Thoracic aorta (tissue), 2 donors: ENCODE measurements around the gene RNU1-4. TPM values are rescaled to one million over a fixed set of nuclear protein-coding genes. Genes with fewer than 3 reads are reported as not detected.
"Not testable (repeated sequence)": the region's sequence is repeated elsewhere in the genome, so short reads cannot be mapped to it uniquely, and the experiment has no call there.

Source experiments
- ATAC-seq: fragments of 150-250 bp; one replicate; pipeline ENCODE4 v1.8.0; 2017; ENCODE audit warnings: low read depth; ENCODE audit not compliant: insufficient number of reproducible peaks, low FRiP score
- DNase-seq: peaks from one replicate; pipeline ENCODE4 v3.0.0-alpha.2; 2020; ENCODE audit warnings: low spot score
- H3K27ac ChIP-seq, 2 donors: fragments of 200-600 bp; sonication (generic); 1 replicate in 1 of 2; 2 replicates in 1 of 2; pipeline ENCODE4 v1.5.1; 2016; ENCODE audit warnings: mild to moderate bottlenecking in 2 of 2, moderate library complexity in 2 of 2
- H3K27me3 ChIP-seq: fragments of 200-600 bp; sonication (generic); replicated peaks from 2 replicates; pipeline ENCODE4 v1.6.0; 2016; ENCODE audit warnings: mild to moderate bottlenecking; ENCODE audit not compliant: insufficient read depth
- H3K36me3 ChIP-seq: fragments of 200-600 bp; sonication (generic); one replicate; pipeline ENCODE4 v1.5.1; 2016
- H3K4me1 ChIP-seq, 2 donors: fragments of 200-600 bp; sonication (generic); 1 replicate in 1 of 2; 2 replicates in 1 of 2; pipeline versions ENCODE4 v1.5.1 to v1.6.0; 2016; ENCODE audit warnings: low read depth in 2 of 2, mild to moderate bottlenecking in 1 of 2; ENCODE audit not compliant: control insufficient read depth in 1 of 2
- H3K4me3 ChIP-seq: fragments of 200-600 bp; sonication (generic); 2 replicates; pipeline ENCODE4 v1.5.1; 2016; ENCODE audit warnings: mild to moderate bottlenecking
- H3K9me3 ChIP-seq: fragments of 200-600 bp; sonication (generic); 2 replicates; pipeline ENCODE4 v1.5.1; 2016
- total RNA-seq, 2 donors: library from RNA; depleted of rRNA; stranded (reverse); fragments of >200 nt; gene quantifications; one replicate each; pipeline versions ENCODE4 v1.1.0 to v1.2.3, GENCODE V29; 2016
- TF ChIP-seq, protein P1 (sequence below): fragments of 200-600 bp; sonication (generic); IDR thresholded peaks from one replicate; pipeline ENCODE4 v1.5.1; 2019; ENCODE audit warnings: antibody characterized with exemption

Gene RNU1-4
- total RNA-seq, 2 donors from 2014 or later: under 0.01 TPM

DNA sequence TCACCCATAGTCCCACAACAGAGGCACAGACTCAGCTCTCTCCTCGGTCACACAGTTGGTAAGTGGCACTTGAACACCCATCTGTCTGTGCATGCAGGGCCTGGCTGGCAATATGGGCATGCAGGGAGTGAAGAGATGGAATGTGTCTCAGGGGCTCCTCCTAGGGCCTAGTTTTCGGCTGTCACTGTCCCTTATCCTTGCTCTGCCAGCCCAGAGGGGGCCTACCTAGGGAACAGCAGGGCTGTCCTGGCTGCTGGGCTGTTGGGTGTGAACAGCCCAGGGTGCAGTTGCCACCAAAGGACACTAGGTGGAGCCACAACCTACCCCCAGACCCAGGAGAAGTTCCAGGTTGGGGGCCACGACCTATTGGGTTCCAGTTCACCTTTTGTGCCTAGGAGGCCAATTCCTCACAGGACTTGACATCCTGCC is 30.6 kb upstream of the RNU1-4 start:
- H3K27me3 ChIP-seq, H3K36me3 ChIP-seq, ATAC-seq, H3K9me3 ChIP-seq, H3K4me3 ChIP-seq, DNase-seq, H3K4me1 ChIP-seq, H3K27ac ChIP-seq: not testable (repeated sequence)
- TF ChIP-seq, protein P1, sequence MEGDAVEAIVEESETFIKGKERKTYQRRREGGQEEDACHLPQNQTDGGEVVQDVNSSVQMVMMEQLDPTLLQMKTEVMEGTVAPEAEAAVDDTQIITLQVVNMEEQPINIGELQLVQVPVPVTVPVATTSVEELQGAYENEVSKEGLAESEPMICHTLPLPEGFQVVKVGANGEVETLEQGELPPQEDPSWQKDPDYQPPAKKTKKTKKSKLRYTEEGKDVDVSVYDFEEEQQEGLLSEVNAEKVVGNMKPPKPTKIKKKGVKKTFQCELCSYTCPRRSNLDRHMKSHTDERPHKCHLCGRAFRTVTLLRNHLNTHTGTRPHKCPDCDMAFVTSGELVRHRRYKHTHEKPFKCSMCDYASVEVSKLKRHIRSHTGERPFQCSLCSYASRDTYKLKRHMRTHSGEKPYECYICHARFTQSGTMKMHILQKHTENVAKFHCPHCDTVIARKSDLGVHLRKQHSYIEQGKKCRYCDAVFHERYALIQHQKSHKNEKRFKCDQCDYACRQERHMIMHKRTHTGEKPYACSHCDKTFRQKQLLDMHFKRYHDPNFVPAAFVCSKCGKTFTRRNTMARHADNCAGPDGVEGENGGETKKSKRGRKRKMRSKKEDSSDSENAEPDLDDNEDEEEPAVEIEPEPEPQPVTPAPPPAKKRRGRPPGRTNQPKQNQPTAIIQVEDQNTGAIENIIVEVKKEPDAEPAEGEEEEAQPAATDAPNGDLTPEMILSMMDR: peak; percentile 26

DNA sequence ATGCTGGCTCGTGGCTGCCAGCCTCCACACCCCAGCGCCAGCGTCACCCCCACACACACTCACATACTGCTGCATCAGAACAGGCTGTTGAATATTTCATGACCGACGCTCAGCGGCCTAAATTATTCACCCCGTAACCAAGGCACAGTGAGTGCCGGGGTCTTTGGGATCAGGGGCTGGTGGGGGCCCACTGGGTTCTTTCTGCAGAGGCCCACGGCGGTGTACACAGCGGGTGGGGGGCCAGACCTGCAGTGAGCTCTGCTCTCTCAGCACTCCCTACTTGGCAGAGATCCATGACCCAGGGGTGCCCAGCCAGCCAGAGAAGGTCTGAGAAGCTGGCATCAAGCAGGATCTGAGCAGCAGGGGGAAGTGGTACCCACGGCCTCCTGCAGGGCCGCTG is 29.7 kb upstream of the RNU1-4 start:
- not testable (repeated sequence) for H3K4me3 ChIP-seq, H3K27me3 ChIP-seq, H3K27ac ChIP-seq, H3K36me3 ChIP-seq, DNase-seq, H3K4me1 ChIP-seq, H3K9me3 ChIP-seq, ATAC-seq

DNA sequence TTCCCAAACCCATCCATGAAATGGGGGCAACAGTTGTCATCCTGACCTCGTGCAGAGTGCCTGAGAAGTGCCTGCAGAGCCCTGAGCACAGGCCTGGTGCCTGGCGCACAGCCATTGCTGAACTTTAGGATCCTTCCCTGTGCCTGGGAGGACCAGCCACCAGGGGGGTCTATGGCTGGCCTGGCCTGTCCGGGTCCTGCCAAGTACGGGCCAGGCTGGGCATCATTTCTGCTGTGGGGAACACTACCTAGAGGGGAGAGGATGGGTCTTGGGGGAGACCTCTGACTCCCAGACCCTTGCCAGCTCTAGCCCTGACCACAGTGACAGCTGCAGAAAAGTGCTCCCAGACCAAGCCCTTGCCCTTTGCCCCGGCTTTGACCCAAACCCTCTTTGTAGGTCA is 28.2 kb upstream of the RNU1-4 start:
- not testable (repeated sequence) for DNase-seq

DNA sequence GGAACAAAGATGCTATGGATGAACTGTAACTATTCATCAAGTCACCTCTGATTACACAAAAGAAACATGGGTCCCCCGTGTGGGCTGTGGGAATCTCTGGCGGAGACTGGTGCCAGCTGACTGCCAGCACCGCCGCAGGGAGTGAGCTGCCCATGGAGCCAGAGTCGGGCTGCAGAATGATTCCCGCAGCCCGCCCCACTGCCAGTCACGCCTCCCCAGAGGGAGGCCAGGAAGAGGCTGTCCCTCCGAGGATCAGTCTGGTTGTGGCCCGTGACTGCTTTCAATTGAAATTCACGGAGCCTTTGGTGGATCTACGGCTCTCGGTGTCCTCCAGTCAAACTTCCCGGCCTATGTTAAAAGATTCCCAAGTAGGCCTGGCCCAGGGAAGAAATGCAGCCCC is 27.7 kb upstream of the RNU1-4 start:
- not testable (repeated sequence) for DNase-seq, H3K4me3 ChIP-seq, H3K36me3 ChIP-seq, H3K27me3 ChIP-seq, ATAC-seq, H3K4me1 ChIP-seq, H3K27ac ChIP-seq, H3K9me3 ChIP-seq

More for the DNA sequence above, 28.2 kb upstream of the RNU1-4 start:
- H3K4me1 ChIP-seq, H3K9me3 ChIP-seq, H3K27ac ChIP-seq, H3K36me3 ChIP-seq, H3K27me3 ChIP-seq, H3K4me3 ChIP-seq, ATAC-seq: not testable (repeated sequence)

DNA sequence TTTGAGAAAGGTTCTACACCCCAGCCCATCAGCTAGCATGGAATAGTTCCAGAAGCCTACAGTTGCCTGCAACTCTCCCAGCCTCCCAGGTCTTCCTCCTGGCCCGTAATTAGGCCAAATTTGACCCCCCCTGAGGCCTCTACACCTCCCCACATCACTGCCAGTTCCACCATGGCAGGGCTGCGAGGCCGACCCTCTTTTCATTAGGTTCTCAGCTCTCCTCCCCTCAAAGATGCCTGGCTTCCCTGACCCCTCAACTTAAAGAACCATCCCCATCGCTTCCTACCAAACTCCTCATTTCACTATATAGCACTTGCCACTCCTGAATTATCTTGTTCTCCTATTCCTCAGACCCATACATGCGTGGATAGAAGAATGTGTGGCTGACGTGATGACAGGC is 27.3 kb upstream of the RNU1-4 start:
- H3K27me3 ChIP-seq, DNase-seq, H3K9me3 ChIP-seq, H3K27ac ChIP-seq, ATAC-seq, H3K36me3 ChIP-seq, H3K4me3 ChIP-seq, H3K4me1 ChIP-seq: not testable (repeated sequence)

DNA sequence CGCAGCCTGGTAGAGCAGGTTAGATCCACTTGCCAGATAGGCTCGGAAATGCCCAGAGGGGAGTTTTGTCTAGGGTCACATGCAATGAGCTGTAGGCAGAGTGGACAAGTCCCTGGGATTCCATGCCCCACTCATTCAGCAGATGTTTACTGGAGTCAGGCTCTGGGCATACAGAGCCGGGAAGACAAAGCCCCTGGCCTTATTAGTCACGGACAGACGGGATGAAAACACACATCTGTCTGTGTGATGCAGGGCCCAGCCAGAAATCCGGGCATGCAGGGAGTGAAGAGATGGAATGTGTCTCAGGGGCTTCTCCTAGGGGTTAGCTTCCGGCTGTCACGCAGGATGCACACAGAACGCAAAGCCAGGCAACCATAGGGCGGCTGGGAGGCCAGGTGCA is 26.8 kb upstream of the RNU1-4 start:
- H3K36me3 ChIP-seq, DNase-seq, H3K4me3 ChIP-seq, H3K9me3 ChIP-seq, H3K27ac ChIP-seq, ATAC-seq, H3K4me1 ChIP-seq, H3K27me3 ChIP-seq: not testable (repeated sequence)

DNA sequence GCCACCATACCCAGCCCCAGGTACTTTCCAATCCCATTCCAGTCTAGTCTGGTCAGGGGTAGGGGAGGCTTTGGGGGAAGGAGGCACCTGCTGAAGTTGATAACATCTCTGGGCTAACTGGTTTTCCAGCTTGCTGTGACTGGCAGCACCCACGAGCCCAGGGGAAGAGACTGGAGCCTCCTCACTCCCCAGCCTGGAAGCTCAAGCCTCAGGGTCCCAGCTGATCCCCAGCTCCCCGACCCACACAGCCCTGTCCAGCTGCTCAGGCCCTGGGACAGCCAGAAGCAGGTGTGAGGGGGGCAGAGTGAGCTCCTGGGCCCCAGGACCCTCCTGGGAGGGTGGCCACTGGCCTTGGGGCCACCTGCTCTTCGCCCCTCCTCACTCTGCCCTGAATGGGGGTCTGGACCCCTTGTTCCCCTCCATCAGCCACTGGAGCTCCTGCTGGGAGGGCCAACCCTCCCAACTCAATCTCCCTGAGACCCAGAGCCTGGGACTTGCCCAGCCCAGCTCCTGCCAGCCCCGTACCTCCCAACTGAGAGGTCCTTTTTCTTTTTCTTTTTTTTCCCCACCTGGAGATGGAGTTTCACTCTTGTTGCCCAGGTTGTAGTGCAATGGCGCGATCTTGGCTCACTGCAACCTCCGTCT is 23.5 kb upstream of the RNU1-4 start:
- Histone ChIP-seq H3K4me3 (no peak overlapping the region), H3K36me3 (no peaks in the 10 kb centered on the region), H3K4me1 (no peaks in the 10 kb centered on the region), H3K27me3 (no peaks in the 10 kb centered on the region), H3K9me3 (no peaks in the 10 kb centered on the region), H3K27ac (no peak overlapping the region)
- DNase-seq: no peak
- ATAC-seq: no peak
- TF ChIP-seq, protein P1: no peak
